ENCODE measurements around the gene ASZ1. TPM values are rescaled to one million over a fixed set of nuclear protein-coding genes. Genes with fewer than 3 reads are reported as not detected.

The ASZ1 gene
- total RNA-seq, 1 experiment from 2014 or later: not detected

DNA sequence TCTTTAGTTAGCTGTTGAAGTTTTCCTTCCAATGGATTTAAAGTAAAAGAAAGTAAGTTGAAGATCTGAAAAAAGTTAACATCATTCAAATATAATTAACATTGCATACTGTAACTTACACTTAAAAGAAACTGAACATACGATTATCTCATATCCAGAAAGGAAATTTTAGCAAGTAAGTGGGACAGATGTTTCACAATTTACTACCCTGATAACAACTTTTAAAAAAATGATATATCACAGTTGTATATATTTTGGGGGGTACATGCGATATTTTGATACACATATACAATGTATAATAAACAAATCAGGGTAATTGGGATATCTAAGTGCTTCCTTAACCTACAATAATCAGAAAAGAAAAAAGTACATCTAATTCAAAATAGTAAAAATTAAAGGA lies 44.2 kb downstream of the ASZ1 start:
- Histone ChIP-seq H3K27me3 (ENCODE audit: insufficient read depth, low read length) (no peaks in the 10 kb centered on the region), H3K9me3 (ENCODE audit: control insufficient read depth in 1 of 2, insufficient read depth in 1 of 2, low read depth in 1 of 2, low read length in 2 of 2) (no peaks in the 10 kb centered on the region), H3K79me2 (ENCODE audit: insufficient read depth, low read length) (no peaks in the 10 kb centered on the region), H3K27ac (ENCODE audit: low read depth, low read length) (no peak overlapping the region), H2AFZ (ENCODE audit: low read depth, low read length, poor library complexity, severe bottlenecking) (no peak overlapping the region), H3K4me1 (ENCODE audit: control insufficient read depth in 1 of 2, insufficient read depth in 2 of 2, low read length in 2 of 2) (peaks cover 4 to 12% of the 10 kb centered on the region in 2 experiments; a peak in 3 of 4 replicates), H3K36me3 (ENCODE audit: control insufficient read depth in 1 of 2, insufficient read depth in 2 of 2, low read length in 2 of 2) (no peaks in the 10 kb centered on the region), H3K9ac (ENCODE audit: low read length) (no peak overlapping the region), H3K9me2 (ENCODE audit: insufficient read depth) (no peaks in the 10 kb centered on the region), H3K4me2 (ENCODE audit: low read length) (no peak overlapping the region), H3K4me3 (replicated peaks in 1 of 2; ENCODE audit: low read depth in 1 of 2, low read length in 2 of 2) (no peak overlapping the region), H4K20me1 (ENCODE audit: insufficient read depth) (no peaks in the 10 kb centered on the region)
- POLR2A ChIA-PET: no interaction called here
- intact Hi-C loops (cut with micrococcal nuclease): no loop called here
- CTCF ChIA-PET: no interaction called here
- no TSS peak for BruUV-seq (replicated peaks)
- TF ChIP-seq SP1 (IDR thresholded peaks at IDR 0.05; ENCODE audit: low read depth) (no peak), EGR1 (IDR thresholded peaks at IDR 0.05; ENCODE audit: low read depth) (no peak), SRF (IDR thresholded peaks at IDR 0.05; ENCODE audit: low read depth) (no peak), JUND (IDR thresholded peaks at IDR 0.05) (no peak), POLR2AphosphoS5 (IDR thresholded peaks at IDR 0.05; ENCODE audit: low read depth, low read length) (no peak), RAD21 (IDR thresholded peaks at IDR 0.05; ENCODE audit: low read depth) (no peak), FOSL1 (IDR thresholded peaks at IDR 0.05; ENCODE audit: low read depth) (no peak), YY1 (IDR thresholded peaks at IDR 0.05; ENCODE audit: extremely low read depth, insufficient replicate concordance, low read depth, low read length) (no peak), ELF1 (IDR thresholded peaks at IDR 0.05; ENCODE audit: borderline replicate concordance, low read depth) (no peak), EZH2 (IDR thresholded peaks at IDR 0.05) (no peak), POLR2A (IDR thresholded peaks at IDR 0.05; ENCODE audit: borderline replicate concordance, extremely low read depth, insufficient read depth, insufficient read length) (no peak), CEBPB (IDR thresholded peaks at IDR 0.05; ENCODE audit: low read depth) (no peak), SIN3A (IDR thresholded peaks at IDR 0.05; ENCODE audit: low read depth) (no peak)
- TF ChIP-seq, protein P1, sequence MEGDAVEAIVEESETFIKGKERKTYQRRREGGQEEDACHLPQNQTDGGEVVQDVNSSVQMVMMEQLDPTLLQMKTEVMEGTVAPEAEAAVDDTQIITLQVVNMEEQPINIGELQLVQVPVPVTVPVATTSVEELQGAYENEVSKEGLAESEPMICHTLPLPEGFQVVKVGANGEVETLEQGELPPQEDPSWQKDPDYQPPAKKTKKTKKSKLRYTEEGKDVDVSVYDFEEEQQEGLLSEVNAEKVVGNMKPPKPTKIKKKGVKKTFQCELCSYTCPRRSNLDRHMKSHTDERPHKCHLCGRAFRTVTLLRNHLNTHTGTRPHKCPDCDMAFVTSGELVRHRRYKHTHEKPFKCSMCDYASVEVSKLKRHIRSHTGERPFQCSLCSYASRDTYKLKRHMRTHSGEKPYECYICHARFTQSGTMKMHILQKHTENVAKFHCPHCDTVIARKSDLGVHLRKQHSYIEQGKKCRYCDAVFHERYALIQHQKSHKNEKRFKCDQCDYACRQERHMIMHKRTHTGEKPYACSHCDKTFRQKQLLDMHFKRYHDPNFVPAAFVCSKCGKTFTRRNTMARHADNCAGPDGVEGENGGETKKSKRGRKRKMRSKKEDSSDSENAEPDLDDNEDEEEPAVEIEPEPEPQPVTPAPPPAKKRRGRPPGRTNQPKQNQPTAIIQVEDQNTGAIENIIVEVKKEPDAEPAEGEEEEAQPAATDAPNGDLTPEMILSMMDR (IDR thresholded peaks at IDR 0.05 in 2 of 3, conservative IDR thresholded peaks at IDR 0.05 in 1 of 3; ENCODE audit: borderline replicate concordance in 1 of 3, insufficient read depth in 1 of 3, low read depth in 2 of 3, low read length in 2 of 3): no peak
- TF ChIP-seq, protein P2, sequence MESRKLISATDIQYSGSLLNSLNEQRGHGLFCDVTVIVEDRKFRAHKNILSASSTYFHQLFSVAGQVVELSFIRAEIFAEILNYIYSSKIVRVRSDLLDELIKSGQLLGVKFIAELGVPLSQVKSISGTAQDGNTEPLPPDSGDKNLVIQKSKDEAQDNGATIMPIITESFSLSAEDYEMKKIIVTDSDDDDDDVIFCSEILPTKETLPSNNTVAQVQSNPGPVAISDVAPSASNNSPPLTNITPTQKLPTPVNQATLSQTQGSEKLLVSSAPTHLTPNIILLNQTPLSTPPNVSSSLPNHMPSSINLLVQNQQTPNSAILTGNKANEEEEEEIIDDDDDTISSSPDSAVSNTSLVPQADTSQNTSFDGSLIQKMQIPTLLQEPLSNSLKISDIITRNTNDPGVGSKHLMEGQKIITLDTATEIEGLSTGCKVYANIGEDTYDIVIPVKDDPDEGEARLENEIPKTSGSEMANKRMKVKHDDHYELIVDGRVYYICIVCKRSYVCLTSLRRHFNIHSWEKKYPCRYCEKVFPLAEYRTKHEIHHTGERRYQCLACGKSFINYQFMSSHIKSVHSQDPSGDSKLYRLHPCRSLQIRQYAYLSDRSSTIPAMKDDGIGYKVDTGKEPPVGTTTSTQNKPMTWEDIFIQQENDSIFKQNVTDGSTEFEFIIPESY (IDR thresholded peaks at IDR 0.05; ENCODE audit: extremely low read depth, insufficient replicate concordance, low read length): no peak
- TF ChIP-seq, protein P3, sequence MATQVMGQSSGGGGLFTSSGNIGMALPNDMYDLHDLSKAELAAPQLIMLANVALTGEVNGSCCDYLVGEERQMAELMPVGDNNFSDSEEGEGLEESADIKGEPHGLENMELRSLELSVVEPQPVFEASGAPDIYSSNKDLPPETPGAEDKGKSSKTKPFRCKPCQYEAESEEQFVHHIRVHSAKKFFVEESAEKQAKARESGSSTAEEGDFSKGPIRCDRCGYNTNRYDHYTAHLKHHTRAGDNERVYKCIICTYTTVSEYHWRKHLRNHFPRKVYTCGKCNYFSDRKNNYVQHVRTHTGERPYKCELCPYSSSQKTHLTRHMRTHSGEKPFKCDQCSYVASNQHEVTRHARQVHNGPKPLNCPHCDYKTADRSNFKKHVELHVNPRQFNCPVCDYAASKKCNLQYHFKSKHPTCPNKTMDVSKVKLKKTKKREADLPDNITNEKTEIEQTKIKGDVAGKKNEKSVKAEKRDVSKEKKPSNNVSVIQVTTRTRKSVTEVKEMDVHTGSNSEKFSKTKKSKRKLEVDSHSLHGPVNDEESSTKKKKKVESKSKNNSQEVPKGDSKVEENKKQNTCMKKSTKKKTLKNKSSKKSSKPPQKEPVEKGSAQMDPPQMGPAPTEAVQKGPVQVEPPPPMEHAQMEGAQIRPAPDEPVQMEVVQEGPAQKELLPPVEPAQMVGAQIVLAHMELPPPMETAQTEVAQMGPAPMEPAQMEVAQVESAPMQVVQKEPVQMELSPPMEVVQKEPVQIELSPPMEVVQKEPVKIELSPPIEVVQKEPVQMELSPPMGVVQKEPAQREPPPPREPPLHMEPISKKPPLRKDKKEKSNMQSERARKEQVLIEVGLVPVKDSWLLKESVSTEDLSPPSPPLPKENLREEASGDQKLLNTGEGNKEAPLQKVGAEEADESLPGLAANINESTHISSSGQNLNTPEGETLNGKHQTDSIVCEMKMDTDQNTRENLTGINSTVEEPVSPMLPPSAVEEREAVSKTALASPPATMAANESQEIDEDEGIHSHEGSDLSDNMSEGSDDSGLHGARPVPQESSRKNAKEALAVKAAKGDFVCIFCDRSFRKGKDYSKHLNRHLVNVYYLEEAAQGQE (IDR thresholded peaks at IDR 0.05; ENCODE audit: low read depth): no peak
- TF ChIP-seq, protein P4, sequence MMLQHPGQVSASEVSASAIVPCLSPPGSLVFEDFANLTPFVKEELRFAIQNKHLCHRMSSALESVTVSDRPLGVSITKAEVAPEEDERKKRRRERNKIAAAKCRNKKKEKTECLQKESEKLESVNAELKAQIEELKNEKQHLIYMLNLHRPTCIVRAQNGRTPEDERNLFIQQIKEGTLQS (IDR thresholded peaks at IDR 0.05): no peak
- ATAC-seq: no peak
- no peak for DNase-seq (ENCODE audit: low read depth, low spot score)
- RAD21 ChIA-PET (ENCODE audit: low non-redundant PET in 1 of 2, low total read pairs in 2 of 2, uncharacterized antibody in 2 of 2, unreplicated experiment in 2 of 2): no interaction called here

Data from HCT116 (cell line).